ENCODE data around the gene ATXN7L2.

DNA sequence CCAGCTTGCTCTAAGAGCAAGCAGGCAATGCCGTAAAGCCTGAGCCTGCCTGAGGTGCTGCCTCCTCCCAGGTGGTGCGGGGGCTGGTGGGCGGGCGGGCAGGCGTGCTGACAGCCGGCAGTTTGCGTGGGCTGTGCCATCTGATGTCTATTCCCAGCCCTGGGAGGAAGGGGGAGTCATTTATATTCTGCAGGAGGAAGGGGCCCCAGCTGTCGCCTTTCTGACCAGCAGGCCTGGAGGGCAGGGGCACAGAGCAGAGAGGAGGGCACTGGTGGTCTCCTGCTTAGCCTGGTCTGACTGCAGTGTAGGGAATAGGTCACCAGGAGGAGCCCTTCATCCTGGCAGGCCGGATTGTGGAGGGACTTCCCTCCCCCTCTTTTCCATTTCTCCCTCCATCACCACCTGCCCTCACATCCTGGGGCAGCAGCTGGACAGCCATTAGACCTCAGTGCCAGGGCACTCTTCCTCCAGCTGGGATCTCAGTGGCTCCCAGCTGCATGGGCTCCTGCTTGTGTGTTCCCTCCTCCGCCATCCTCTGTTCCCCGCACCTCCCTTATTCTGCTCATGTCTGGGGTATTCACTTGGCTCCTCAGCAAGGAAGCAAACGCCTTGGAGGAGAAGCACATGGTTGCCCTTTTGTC lies 14.6 kb downstream of the ATXN7L2 start:
- TF ChIP-seq PATZ1 (CRISPR knock-in tag; IDR thresholded peaks at IDR 0.05; ENCODE audit: borderline replicate concordance) (no peak), SNAI2 (CRISPR knock-in tag; IDR thresholded peaks at IDR 0.05) (no peak)

Data from SK-N-SH treated with all-trans-retinoic acid at 6 μM for 48 hours (cell line).